ENCODE data around the gene SIRPD.
A peak's percentile ranks its signal among the peaks of the same experiment; 100 is the strongest.

SIRPD gene

DNA sequence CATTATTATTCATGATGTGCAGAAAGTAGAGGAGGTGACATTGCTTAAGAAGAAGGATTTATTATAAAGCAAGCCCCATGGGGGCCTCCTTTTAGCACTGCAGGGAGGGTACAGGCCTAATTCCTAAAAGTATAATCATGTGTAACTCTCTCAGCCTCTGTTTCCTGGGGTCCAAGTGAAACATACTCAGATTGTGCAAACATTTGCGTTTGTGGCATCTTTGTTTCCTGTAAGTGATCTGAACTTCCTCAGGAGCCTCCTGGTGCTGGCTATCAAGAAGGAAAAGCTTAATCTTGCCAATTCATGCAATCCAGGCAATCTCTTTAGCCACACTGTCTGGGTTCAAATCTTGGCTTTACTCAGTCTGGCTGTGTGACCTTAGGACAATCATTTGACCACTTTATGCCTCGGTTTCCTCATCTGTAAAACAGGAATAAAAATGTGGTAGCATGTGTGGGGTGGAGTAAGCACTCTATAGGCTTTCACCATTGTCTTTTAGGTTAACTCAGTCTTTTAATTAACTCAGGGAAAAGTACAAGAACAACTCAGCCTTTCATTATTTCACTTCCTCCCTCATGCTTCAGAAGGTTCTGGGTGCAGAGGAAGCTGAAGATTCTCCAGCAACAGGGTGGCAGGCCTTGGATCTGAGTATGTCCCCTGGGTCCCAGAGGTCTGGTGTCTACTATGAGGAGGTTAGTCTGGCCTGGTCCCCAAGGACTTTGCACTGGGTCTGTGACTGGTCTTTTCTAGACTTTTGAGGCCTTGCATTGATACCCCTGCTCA is 65.5 kb downstream of the SIRPD start:
- no peak for DNase-seq

DNA sequence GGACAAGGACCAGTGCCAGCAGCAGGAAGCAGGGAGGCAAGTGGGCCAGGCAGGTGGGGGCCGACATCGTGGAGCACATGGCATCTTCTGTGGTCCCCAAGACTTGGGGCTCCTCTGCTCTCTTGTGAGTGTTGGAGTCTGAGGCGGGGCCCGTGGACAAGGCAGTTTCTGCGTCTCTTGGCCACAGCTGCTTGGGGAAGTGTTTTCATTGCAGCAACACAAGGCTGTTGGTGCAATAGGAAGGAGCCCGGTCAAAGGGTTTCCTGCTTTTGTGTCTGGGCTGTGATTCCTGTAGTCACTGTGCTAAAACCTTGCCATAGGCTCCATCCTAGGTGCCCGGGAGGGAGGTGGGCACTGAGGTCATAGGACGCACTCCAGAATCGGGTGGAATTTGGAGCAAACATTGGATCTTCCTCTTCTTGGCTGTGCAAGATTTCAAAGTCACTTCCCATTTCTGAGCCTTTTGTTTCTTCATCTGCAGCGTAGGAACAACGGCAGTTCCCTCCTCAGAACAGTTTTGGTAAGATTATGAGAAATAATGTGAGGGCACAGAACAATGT is 66.1 kb downstream of the SIRPD start, which contains the start of gene SIRPB2:
TSS of gene SIRPB2 (minus strand) at position 140 of the 560 bp plus-strand sequence. CDS start at position 79, 61 bp downstream.
- DNase-seq, result peak; percentile 12

DNA sequence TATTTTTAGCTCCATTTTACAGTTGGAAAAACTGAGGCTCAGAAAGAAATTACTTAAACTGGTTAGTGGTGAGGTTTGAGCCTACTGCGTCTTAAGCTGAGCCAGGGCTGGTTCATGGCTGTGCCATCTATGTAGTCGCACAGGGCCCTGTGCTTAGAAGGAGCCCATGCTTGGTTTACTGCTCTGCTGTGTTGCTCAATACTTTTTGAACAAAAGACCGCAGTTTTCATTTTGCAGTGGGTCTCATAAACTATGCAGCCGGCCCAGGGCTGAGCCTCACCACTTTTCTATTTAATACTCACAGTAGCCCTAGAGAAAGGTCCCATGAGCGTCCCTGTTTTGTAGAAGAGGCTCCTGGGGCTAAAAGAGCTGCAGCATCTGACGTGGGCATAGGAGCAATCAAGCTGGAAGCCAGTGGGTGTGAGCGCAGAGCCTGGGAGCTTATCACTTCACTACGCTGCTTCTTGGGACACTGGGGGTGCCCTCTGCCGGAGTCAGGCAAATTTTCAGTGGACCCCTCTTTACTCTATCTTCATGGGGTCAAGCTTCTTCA is 66.8 kb downstream of the SIRPD start:
- DNase-seq, result no peak

DNA sequence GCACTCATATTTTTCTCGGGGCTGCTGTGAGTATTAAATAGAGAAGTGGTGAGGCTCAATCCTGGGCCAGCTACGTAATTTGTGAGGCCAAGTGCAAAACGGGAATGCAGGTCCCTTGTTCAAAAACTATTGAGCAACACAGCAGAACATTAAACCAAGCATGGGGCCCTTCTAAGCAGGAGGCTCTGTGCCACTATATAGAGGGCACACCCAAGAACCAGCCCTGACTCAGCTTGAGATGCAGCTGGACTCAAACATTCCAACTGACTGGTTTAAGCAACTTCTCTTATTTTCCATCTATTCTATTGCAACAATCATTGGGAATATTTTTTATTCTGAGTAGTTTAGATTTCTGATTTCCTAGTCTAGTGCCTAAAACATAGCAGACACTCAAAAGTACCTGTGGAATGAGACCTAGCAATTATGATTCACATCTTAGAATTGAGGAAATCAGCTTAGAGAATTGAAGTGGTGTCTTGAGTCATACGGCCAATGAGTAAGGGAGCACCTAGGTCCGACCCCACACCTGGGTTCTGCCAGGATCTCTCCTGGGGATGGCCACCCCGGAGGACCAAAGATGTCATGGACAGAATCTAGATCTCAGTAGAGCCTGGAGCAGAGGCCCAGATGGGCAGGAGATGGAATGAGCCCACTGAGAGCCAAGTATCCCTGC is 67.6 kb downstream of the SIRPD start:
- DNase-seq, result no peak

DNA sequence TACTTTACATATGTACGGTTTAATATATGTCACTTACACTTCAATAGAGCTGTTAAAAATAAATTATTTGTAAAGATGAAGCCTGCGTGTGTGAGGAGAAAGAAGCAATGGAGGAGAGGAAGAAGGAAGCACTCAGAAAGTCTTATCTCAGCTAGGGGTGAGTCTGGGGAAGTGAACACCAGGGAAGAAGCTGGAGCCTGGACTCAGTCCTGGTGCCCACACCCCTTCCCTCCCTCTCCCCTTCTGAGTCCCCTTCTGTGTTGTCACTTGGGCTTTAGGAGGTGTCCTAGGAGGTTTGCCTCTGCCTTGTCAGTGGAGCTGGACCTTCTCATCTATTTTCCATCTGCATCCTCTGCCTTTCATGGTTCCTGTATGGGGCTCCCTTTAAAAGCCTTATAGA is 68.2 kb downstream of the SIRPD start:
- DNase-seq, result no peak

DNA sequence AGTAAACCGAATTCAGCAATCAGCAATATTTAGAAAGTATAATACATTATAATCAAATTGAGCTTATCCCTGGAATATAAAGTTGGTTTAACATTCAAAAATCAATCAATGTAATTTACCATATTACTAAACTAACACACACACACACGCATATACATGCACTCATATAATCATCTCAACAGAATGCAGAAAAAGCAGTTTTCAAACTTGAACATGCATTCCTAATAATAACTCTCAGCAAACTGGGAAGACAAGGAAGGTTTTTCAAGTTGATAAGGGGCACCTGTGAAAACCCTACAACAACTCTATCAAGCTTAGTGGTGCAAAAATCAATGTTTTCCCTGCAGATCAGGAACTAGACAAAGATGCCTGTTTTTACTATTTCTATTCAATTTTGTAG is 70.9 kb downstream of the SIRPD start:
- DNase-seq, result no peak

DNA sequence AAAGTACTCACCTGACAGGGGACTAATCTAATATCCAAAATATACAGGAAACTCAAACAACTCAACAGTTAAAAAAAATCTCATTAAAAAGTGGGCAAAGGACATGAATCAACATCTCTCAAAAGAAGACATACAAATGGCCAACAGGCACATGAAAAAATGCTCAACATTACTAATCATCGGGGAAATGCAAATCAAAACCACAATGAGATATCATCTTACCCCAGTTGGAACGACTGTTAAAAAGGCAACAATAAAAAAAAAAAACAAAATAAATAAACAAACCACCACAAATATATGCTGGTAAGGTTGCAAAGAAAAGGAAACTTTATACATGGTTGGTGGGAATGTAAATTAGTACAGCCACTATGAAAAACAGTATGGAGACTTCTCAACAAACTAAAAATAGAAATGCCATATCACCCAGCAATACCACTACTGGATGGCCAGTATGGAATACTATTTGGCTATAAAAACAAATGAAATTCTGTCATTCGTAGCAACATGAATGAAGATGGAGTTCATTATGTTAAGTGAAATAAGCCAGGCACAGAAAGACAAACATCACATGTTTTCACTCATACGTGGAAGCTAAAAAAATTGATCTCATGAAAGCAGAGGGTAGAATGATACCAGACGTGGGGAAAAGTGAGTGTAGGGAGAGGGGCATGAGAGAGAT is 72.9 kb downstream of the SIRPD start:
- no peak for DNase-seq

Measured in midbrain (tissue), 1 donor.